ENCODE measurements around the gene USPL1. TPM values are rescaled to one million over a fixed set of nuclear protein-coding genes. Genes with fewer than 3 reads are reported as not detected.

Gene USPL1
- total RNA-seq, 1 experiment from 2014 or later, result 6.0 TPM

GRCh38 chr13:30633861-30634260 lies 16.1 kb downstream of the USPL1 start:
- Histone ChIP-seq H3K9me2 (replicated peaks; ENCODE audit: low read length) (no peaks in the 10 kb centered on the region), H3K4me2 (ENCODE audit: low read length) (no peak overlapping the region), H3K27me3 (ENCODE audit: low read length) (no peaks in the 10 kb centered on the region), H3K27ac (ENCODE audit: low read length) (no peak overlapping the region), H3K79me2 (ENCODE audit: low read length) (peaks cover 78% of the 10 kb centered on the region), H3K9ac (ENCODE audit: low read length) (no peak overlapping the region), H3K4me1 (ENCODE audit: insufficient read depth, low read length) (no peaks in the 10 kb centered on the region), H3K9me3 (ENCODE audit: low read length) (no peaks in the 10 kb centered on the region), H2AFZ (ENCODE audit: low read length) (no peak overlapping the region), H4K20me1 (ENCODE audit: low read length) (no peaks in the 10 kb centered on the region), H3K36me3 (ENCODE audit: low read depth, low read length) (peaks cover 14% of the 10 kb centered on the region; the same call in 1 of the 2 replicates), H3K4me3 (ENCODE audit: low read length) (no peak overlapping the region), H3F3A (ENCODE audit: low read length, unreplicated experiment) (no peaks in the 10 kb centered on the region)
- BruUV-seq (replicated peaks), result no TSS peak
- ATAC-seq (no peak), DNase-seq (no peak)
- CTCF ChIA-PET, result no interaction called here
- POLR2A ChIA-PET (ENCODE audit: unreplicated experiment), result no interaction called here
- TF ChIP-seq EZH2 (IDR thresholded peaks at IDR 0.05; ENCODE audit: low read length, unreplicated experiment) (no peak), EZH2phosphoT487 (IDR thresholded peaks at IDR 0.05; ENCODE audit: borderline replicate concordance, low read length) (no peak), CTCF (conservative IDR thresholded peaks at IDR 0.05; ENCODE audit: low read depth, low read length) (no peak)
- intact Hi-C loops (cut with micrococcal nuclease), result no loop called here

DNA sequence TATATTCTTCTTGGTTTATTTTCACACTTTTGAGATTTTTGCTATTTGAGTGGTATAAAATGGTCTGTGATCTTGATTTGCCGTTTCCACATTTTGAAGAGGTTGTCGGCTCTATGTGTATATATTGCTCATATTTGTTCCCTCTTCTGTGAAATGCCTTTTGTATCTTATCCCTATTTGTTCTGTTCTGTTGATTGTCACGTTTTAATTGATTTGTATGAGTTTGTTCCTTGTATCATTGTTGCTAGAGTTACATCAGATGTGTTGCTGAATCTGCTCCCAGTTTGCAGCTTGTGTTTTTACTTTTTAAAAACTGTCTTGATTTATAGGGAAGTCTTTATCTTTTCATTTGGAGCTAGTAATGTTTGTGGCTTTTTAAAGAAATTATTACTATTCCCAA lies 17.1 kb downstream of the USPL1 start:
- CTCF ChIA-PET, result no interaction called here

More for the DNA sequence above, 17.1 kb downstream of the USPL1 start:
- H3K79me2 ChIP-seq (ENCODE audit: low read length), result peaks cover 70% of the 10 kb centered on the region
- H3K9me3 ChIP-seq (ENCODE audit: low read length), result no peaks in the 10 kb centered on the region
- intact Hi-C loops (cut with micrococcal nuclease), result no loop called here
- H3K9ac ChIP-seq (ENCODE audit: low read length), result no peak overlapping the region
- H3K4me1 ChIP-seq (ENCODE audit: insufficient read depth, low read length), result no peaks in the 10 kb centered on the region
- no peak for ATAC-seq
- no peaks in the 10 kb centered on the region for H3K27me3 ChIP-seq (ENCODE audit: low read length)
- POLR2A ChIA-PET (ENCODE audit: unreplicated experiment), result no interaction called here
- peaks cover 14% of the 10 kb centered on the region; the same call in 1 of the 2 replicates for H3K36me3 ChIP-seq (ENCODE audit: low read depth, low read length)
- no peak overlapping the region for H3K4me2 ChIP-seq (ENCODE audit: low read length)
- H3K27ac ChIP-seq (ENCODE audit: low read length), result no peak overlapping the region
- no peak overlapping the region for H3K4me3 ChIP-seq (ENCODE audit: low read length)
- H3K9me2 ChIP-seq (replicated peaks; ENCODE audit: low read length), result no peaks in the 10 kb centered on the region
- TF ChIP-seq EZH2phosphoT487 (IDR thresholded peaks at IDR 0.05; ENCODE audit: borderline replicate concordance, low read length), result no peak
- no peak for TF ChIP-seq CTCF (conservative IDR thresholded peaks at IDR 0.05; ENCODE audit: low read depth, low read length)
- no peak for TF ChIP-seq EZH2 (IDR thresholded peaks at IDR 0.05; ENCODE audit: low read length, unreplicated experiment)
- no peaks in the 10 kb centered on the region for H4K20me1 ChIP-seq (ENCODE audit: low read length)
- H3F3A ChIP-seq (ENCODE audit: low read length, unreplicated experiment), result no peaks in the 10 kb centered on the region
- no peak for DNase-seq
- no TSS peak for BruUV-seq (replicated peaks)
- no peak overlapping the region for H2AFZ ChIP-seq (ENCODE audit: low read length)
